ENCODE data around the gene HDAC7.

Gene HDAC7

DNA sequence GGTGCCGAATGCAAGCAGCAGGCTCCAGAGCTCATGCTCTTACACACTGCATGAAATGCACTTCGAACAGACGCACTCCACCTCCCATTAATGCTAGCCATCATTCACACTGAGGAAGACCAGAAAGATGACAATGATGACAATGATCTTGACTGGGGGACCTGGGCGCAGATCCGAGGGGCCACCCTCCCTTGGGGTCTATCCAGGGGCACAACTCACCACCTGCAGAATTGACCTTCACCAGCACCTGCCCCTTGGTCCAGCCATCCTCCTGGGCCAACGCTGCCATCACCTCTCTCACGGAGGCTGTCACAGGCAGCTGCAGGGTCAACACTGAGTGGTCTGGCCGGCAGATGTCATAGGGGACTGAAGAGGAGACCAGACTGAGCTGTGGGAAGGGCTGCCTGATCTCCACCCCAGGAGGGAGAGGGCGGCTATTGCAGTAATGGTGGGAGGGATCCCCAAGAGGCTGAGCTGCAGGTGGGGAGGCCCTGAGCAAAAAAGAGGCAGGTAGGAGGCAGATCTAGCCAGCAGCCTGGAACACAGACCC lies 76.3 kb downstream of the HDAC7 start:
- FAIRE-seq, result no peak

- FAIRE-seq, result no peak
These were observed 77.4 kb downstream of the HDAC7 start for GRCh38 chr12:47742253-47742825.

GRCh38 chr12:47741340-47741703 lies 78.4 kb downstream of the HDAC7 start:
- no peak for FAIRE-seq

DNA sequence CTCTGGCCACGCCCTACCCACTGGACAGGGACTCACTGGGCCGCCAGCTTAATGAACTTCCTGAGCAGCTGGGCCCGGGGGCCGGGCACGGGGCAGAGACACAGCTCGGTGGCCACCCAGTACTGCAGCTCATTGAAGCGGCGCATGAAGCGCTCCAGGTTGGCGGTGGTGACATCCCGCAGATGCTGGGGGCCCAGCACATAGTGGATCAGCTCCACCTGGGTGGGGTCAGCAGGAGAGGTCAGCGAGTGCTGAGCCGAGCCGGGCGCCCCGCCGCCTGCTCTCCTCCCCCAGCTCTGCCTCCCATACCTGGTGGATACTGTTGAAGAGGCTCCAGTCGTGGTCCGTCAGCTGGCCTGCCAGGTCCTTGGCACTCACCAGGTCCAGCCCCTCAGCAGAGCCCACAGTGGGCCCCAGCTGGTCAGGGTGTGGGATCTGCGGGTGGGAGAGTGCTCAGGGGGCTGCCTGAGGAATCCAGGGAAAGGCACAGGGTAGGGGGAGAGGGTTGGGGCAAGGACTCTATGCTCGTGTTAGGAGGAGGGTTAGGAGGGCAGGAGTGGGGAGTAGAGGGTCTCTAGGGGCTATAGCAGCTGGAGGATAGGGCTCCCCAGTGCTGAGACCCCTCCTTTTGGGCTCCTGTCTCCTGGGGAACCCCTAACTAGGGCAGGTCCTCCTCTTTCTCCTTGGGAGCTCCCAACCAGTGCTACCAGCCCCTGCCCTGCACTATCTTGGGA lies 78.9 kb downstream of the HDAC7 start:
- no peak for FAIRE-seq

DNA sequence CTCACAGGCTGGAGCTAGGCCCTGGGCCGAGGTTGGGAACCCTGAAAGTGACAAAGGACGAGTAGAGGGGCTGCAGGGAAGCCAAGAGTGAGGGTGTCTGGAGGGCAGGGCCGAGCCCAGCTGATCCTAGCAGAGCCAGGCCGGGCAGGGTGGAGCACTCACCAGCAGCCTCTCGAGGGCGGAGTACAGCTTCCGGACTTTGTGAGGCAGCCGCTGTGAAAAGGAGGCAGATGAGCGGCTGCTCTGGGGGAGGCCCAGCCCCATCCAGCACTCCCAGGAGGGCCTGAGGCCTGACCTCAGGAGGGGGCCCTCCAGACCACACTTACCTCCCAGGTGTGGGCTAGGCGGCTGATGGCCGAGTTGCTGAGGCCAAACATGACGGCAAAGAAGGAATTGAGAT lies 79.7 kb downstream of the HDAC7 start:
- no peak for FAIRE-seq

GRCh38 chr12:47739297-47739696 lies 80.4 kb downstream of the HDAC7 start:
- FAIRE-seq, result no peak

DNA sequence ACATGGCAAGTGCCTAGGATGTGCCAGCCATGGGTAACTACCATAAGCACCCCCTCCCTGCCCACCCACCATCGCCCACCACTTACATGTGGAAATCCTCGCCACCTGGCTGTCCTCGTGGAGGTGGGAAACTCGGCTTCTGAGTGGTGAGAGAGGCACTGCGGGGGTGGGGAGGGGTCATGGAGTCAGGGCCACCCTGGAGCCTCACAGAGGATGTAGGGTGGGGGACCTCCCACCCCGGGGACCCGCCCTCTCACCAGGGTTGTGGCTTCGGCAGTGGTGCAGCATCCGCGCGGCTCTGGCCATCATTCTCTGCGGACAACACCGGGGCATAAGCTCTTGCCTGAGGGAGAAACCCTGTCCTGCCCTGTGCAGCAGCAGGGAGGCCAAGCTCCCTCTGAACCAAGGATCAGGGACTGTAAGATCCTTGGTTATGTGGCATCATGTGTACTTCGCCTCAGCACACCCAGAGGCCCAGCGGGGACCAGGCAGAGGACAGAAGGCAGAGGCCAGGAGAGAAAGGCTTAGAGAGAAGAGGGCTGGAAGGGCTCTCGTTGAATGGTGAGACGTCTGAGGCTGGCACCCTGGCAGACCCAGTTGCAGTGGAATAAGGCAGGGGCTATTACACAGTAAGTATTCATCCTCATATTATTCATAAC lies 81.6 kb downstream of the HDAC7 start:
- FAIRE-seq, result no peak

DNA sequence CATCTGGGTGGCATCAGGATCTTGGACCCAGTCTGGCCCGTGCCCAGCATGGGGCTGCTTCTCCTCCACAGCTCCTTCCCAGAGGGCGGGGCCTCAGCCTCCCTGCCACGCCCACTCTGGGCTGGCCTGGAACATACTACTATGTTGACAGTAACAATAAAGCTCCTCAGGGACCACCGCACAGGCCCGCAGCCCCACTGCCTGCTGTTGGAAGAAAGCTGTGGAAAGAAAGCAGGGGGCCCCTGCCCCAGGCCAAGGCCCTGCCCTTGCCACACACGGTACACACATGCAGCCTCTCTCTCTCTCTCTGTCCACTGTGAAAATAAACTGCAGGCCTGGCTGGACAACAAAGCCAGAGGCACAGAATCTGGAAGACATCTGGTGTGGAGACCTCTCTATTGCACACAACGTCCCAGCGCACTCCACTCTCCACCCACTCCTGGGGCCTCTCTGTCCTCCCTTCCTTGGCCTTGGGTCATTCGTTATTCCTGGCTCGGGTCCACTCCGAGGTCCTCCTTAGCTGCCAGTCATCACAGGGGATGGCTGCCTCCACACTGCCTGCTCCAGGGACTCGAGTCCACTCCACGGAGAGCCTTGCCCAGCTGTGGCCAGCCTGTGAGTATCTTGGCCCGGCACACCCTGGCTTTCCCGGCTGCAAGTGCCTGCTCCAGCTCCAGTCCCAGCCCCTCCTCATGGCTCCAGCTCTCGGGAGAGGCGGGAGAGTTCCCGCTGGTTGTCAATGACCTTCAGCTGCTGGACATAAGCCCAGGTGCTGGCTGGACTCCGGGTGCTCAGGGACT lies 82.6 kb downstream of the HDAC7 start:
- FAIRE-seq, result no peak

- FAIRE-seq, result no peak
These were observed 83.5 kb downstream of the HDAC7 start for GRCh38 chr12:47736216-47736615.

GRCh38 chr12:47735649-47736048 lies 84.1 kb downstream of the HDAC7 start:
- no peak for FAIRE-seq

DNA sequence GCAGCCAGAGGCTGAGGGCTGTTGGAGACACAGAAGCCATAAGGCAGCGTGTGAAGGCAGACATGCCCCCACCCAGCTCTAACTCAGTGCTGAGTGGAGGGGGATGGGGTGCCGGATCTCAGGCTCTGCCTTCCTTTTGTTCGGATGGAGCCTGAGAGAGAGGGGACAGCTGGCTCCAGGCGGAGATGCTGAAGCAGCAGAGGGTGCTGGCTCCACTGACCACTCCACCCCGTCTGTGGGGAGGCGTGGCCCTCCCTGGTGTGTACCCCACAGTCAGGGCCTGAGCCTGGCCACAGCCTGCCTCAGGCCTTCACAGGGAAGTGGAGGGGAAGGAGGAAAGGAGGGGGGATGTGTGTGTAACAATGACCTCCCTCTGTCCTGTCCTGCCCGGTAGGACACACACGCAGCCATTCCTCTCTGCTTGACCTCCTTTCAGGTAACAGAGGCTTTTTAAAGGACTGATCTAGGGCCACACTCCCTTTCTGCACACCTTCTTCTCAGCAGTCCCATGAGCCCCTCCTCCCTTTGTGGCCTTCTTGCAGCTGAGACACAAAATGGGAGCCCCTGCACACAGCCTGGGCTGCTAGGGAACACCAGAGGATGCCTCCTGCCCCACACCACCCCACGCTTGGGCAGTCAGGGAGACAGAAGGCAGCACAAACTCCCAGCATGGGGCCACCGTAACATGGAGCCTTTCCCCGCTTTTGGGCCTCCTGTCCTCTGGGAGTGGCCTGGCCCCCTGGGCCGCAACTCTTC lies 84.8 kb downstream of the HDAC7 start:
- FAIRE-seq, result no peak

GRCh38 chr12:47733142-47733541 lies 86.6 kb downstream of the HDAC7 start:
- no peak for FAIRE-seq

Measured in G401.6 (cell line).